Jurkat, Clone E6-1 (cell line): ENCODE results near the gene CDH22.

Source experiments
- DNase-seq: peaks from one replicate; pipeline ENCODE4 v3.0.0-alpha.2; 2011; ENCODE audit warnings: low read depth, low spot score
- H3K4me3 ChIP-seq: 2 replicates; pipeline ENCODE4 v1.5.1; 2011; ENCODE audit warnings: mild to moderate bottlenecking, low read length, control low read depth, moderate library complexity

The CDH22 gene

GRCh38 chr20:46328200-46328882 lies 20.0 kb upstream of the CDH22 start:
- no peak for DNase-seq
- H3K4me3 ChIP-seq, result no peak overlapping the region

- H3K4me3 ChIP-seq, result no peak overlapping the region
- DNase-seq, result no peak
Measured at GRCh38 chr20:46327557-46327956, 19.3 kb upstream of the CDH22 start.

- DNase-seq, result no peak
- no peak overlapping the region for H3K4me3 ChIP-seq
Measured at GRCh38 chr20:46325789-46326188, 17.5 kb upstream of the CDH22 start.

GRCh38 chr20:46324960-46325703 lies 16.8 kb upstream of the CDH22 start:
- DNase-seq, result peak; percentile 17
- no peak overlapping the region for H3K4me3 ChIP-seq

- H3K4me3 ChIP-seq, result no peak overlapping the region
- DNase-seq, result no peak
Measured at GRCh38 chr20:46324379-46324778, 16.1 kb upstream of the CDH22 start.

GRCh38 chr20:46323557-46323956 lies 15.3 kb upstream of the CDH22 start:
- no peak for DNase-seq
- no peak overlapping the region for H3K4me3 ChIP-seq

GRCh38 chr20:46322641-46323040 lies 14.3 kb upstream of the CDH22 start:
- no peak for DNase-seq
- no peak overlapping the region for H3K4me3 ChIP-seq

GRCh38 chr20:46317685-46318177 lies 9.4 kb upstream of the CDH22 start:
- H3K4me3 ChIP-seq, result no peak overlapping the region
- no peak for DNase-seq

- DNase-seq, result no peak
- no peak overlapping the region for H3K4me3 ChIP-seq
Measured at GRCh38 chr20:46316984-46317684, 8.8 kb upstream of the CDH22 start.

GRCh38 chr20:46315311-46315710 lies 7.0 kb upstream of the CDH22 start:
- no peak for DNase-seq
- H3K4me3 ChIP-seq, result no peak overlapping the region

- H3K4me3 ChIP-seq, result no peak overlapping the region
- no peak for DNase-seq
Measured at GRCh38 chr20:46312945-46313861, 4.9 kb upstream of the CDH22 start.

GRCh38 chr20:46312075-46312944 lies 4.0 kb upstream of the CDH22 start:
- no peak for DNase-seq
- H3K4me3 ChIP-seq, result no peak overlapping the region

GRCh38 chr20:46311719-46312074 lies 3.4 kb upstream of the CDH22 start:
- H3K4me3 ChIP-seq, result no peak overlapping the region
- no peak for DNase-seq

GRCh38 chr20:46311039-46311650 lies 2.8 kb upstream of the CDH22 start:
- H3K4me3 ChIP-seq, result no peak overlapping the region
- DNase-seq, result no peak

- DNase-seq, result no peak
- H3K4me3 ChIP-seq, result no peak overlapping the region
Measured at GRCh38 chr20:46309945-46310344, 1.6 kb upstream of the CDH22 start.

- DNase-seq, result no peak
- H3K4me3 ChIP-seq, result no peak overlapping the region
Measured at GRCh38 chr20:46307999-46308257, 370 bp downstream of the CDH22 start.

GRCh38 chr20:46307139-46307998 lies 929 bp downstream of the CDH22 start:
- peak; percentile 20 for DNase-seq
- H3K4me3 ChIP-seq, result no peak overlapping the region
